Stimulated activated CD8-positive, alpha-beta memory T cell treated with anti-CD3 and anti-CD28 coated beads, Interleukin-2, amount 100 ng/mL, for 48 hours (primary cell): ENCODE results near the gene STXBP6.

Experiments
- DNase-seq, 2 donors: peaks; one replicate each; pipeline ENCODE4 v3.0.0-alpha.2; 2020; ENCODE audit warnings: low read depth in 2 of 2

STXBP6 gene

GRCh38 chr14:25015761-25016160 lies 34.2 kb downstream of the STXBP6 start:
- no peak for DNase-seq

GRCh38 chr14:25014440-25014839 lies 35.5 kb downstream of the STXBP6 start:
- no peak for DNase-seq

GRCh38 chr14:25011095-25011494 lies 38.9 kb downstream of the STXBP6 start:
- no peak for DNase-seq

GRCh38 chr14:25010471-25010870 lies 39.5 kb downstream of the STXBP6 start:
- no peak for DNase-seq

GRCh38 chr14:25009891-25010290 lies 40.1 kb downstream of the STXBP6 start:
- DNase-seq: no peak

- no peak for DNase-seq
These were observed 42.1 kb downstream of the STXBP6 start for GRCh38 chr14:25007832-25008231.

- DNase-seq: no peak
These were observed 42.8 kb downstream of the STXBP6 start for GRCh38 chr14:25006961-25007795.

- DNase-seq: no peak
These were observed 43.9 kb downstream of the STXBP6 start for GRCh38 chr14:25006031-25006430.

GRCh38 chr14:25004389-25004809 lies 45.5 kb downstream of the STXBP6 start:
- no peak for DNase-seq

GRCh38 chr14:25003537-25003936 lies 46.4 kb downstream of the STXBP6 start:
- DNase-seq: no peak

- DNase-seq: no peak
These were observed 48.3 kb downstream of the STXBP6 start for GRCh38 chr14:25001601-25002000.

- DNase-seq: no peak
These were observed 48.8 kb downstream of the STXBP6 start for GRCh38 chr14:25001156-25001555.

GRCh38 chr14:24999157-24999556 lies 50.8 kb downstream of the STXBP6 start:
- DNase-seq: no peak

- no peak for DNase-seq
These were observed 52.8 kb downstream of the STXBP6 start for GRCh38 chr14:24996930-24997725.

GRCh38 chr14:24995016-24995415 lies 54.9 kb downstream of the STXBP6 start:
- DNase-seq: no peak

- no peak for DNase-seq
These were observed 56.3 kb downstream of the STXBP6 start for GRCh38 chr14:24993631-24994030.

GRCh38 chr14:24992624-24993360 lies 57.2 kb downstream of the STXBP6 start:
- DNase-seq: no peak

- no peak for DNase-seq
These were observed 58.1 kb downstream of the STXBP6 start for GRCh38 chr14:24991821-24992220.

- no peak for DNase-seq
These were observed 58.7 kb downstream of the STXBP6 start for GRCh38 chr14:24991288-24991687.

GRCh38 chr14:24990773-24991172 lies 59.2 kb downstream of the STXBP6 start:
- DNase-seq: no peak

- no peak for DNase-seq
These were observed 59.9 kb downstream of the STXBP6 start for GRCh38 chr14:24990050-24990449.

- DNase-seq: no peak
These were observed 61.2 kb downstream of the STXBP6 start for GRCh38 chr14:24988760-24989159.
